Liver (tissue), 9 donors: ENCODE results near the gene SCN4A. TPM values are rescaled to one million over a fixed set of nuclear protein-coding genes. Genes with fewer than 3 reads are reported as not detected.

ENCODE experiments used
- DNase-seq: peaks from one replicate; pipeline ENCODE4 v3.0.0-alpha.2; 2017; ENCODE audit warnings: low spot score
- H3K27ac ChIP-seq, 2 donors: one replicate each; pipeline ENCODE4 v1.7.0; 2013; ENCODE audit warnings: inconsistent platforms in 2 of 2, low read length in 2 of 2, control low read depth in 1 of 2, low read depth in 1 of 2, mild to moderate bottlenecking in 1 of 2
- H3K27me3 ChIP-seq, 4 donors: one replicate each; pipeline versions ENCODE4 v1.6.1 to v1.7.0; 2013; ENCODE audit warnings: low read length in 3 of 4, inconsistent platforms in 1 of 4, mild to moderate bottlenecking in 1 of 4, moderate library complexity in 1 of 4; ENCODE audit not compliant: control insufficient read depth in 4 of 4, insufficient read depth in 4 of 4
- H3K36me3 ChIP-seq, 4 donors: one replicate each; pipeline versions ENCODE4 v1.6.1 to v1.7.0; 2013; ENCODE audit warnings: low read length in 3 of 4, mild to moderate bottlenecking in 3 of 4, low read depth in 1 of 4, moderate library complexity in 1 of 4; ENCODE audit not compliant: control insufficient read depth in 4 of 4, insufficient read depth in 3 of 4
- H3K4me1 ChIP-seq, 4 donors: one replicate each; pipeline versions ENCODE4 v1.6.1 to v1.7.0; 2013; ENCODE audit warnings: low read length in 3 of 4, mild to moderate bottlenecking in 3 of 4, moderate library complexity in 1 of 4; ENCODE audit not compliant: control insufficient read depth in 4 of 4, insufficient read depth in 4 of 4
- H3K4me3 ChIP-seq, 3 donors: one replicate each; pipeline versions ENCODE4 v1.6.1 to v1.7.0; 2013; ENCODE audit warnings: low read length in 3 of 3, control low read depth in 1 of 3, low read depth in 1 of 3, mild to moderate bottlenecking in 1 of 3
- H3K9ac ChIP-seq, 2 donors: one replicate each; pipeline ENCODE4 v1.7.0; 2013; ENCODE audit warnings: low read length in 2 of 2, mild to moderate bottlenecking in 2 of 2, moderate library complexity in 2 of 2, control low read depth in 1 of 2, low read depth in 1 of 2
- H3K9me3 ChIP-seq, 4 donors: one replicate each; pipeline versions ENCODE4 v1.6.1 to v1.7.0; 2013; ENCODE audit warnings: low read length in 3 of 4; ENCODE audit not compliant: control insufficient read depth in 4 of 4
- EGR1 ChIP-seq, 2 donors: IDR thresholded peaks; 2 replicates each; pipeline ENCODE4 v1.6.1; 2016 to 2018; ENCODE audit warnings: antibody characterized with exemption in 2 of 2, low read depth in 2 of 2
- FOXA1 ChIP-seq: IDR thresholded peaks from 2 replicates; pipeline ENCODE4 v1.6.1; 2016; ENCODE audit warnings: antibody characterized with exemption
- GABPA ChIP-seq, 2 donors: IDR thresholded peaks in 1 of 2; conservative IDR thresholded peaks in 1 of 2; 2 replicates each; pipeline ENCODE4 v1.6.1; 2016; ENCODE audit warnings: antibody characterized with exemption in 2 of 2, mild to moderate bottlenecking in 1 of 2, moderate library complexity in 1 of 2
- HNF4A ChIP-seq, 2 donors: conservative IDR thresholded peaks; 2 replicates each; pipeline ENCODE4 v1.6.1; 2016; ENCODE audit warnings: antibody characterized with exemption in 2 of 2, mild to moderate bottlenecking in 2 of 2
- HNF4G ChIP-seq: IDR thresholded peaks from 2 replicates; pipeline ENCODE4 v1.6.1; 2016; ENCODE audit warnings: antibody characterized with exemption
- MAX ChIP-seq: IDR thresholded peaks from 2 replicates; pipeline ENCODE4 v1.6.1; 2016; ENCODE audit warnings: antibody characterized with exemption
- NR2F2 ChIP-seq: IDR thresholded peaks from 2 replicates; pipeline ENCODE4 v1.6.1; 2016; ENCODE audit warnings: antibody characterized with exemption
- RAD21 ChIP-seq, 2 donors: IDR thresholded peaks; 2 replicates each; pipeline ENCODE4 v1.6.1; 2016; ENCODE audit warnings: antibody characterized with exemption in 2 of 2, mild to moderate bottlenecking in 2 of 2
- RXRA ChIP-seq, 2 donors: IDR thresholded peaks; 2 replicates each; pipeline ENCODE4 v1.6.1; 2017 to 2018; ENCODE audit warnings: antibody characterized with exemption in 2 of 2, mild to moderate bottlenecking in 1 of 2
- SP1 ChIP-seq: IDR thresholded peaks from 2 replicates; pipeline ENCODE4 v1.6.1; 2018; ENCODE audit warnings: antibody characterized with exemption, mild to moderate bottlenecking
- TAF1 ChIP-seq: conservative IDR thresholded peaks from 2 replicates; pipeline ENCODE4 v1.6.1; 2016; ENCODE audit warnings: antibody characterized with exemption, mild to moderate bottlenecking
- YY1 ChIP-seq: IDR thresholded peaks from 2 replicates; pipeline ENCODE4 v1.6.1; 2016; ENCODE audit warnings: antibody characterized with exemption, mild to moderate bottlenecking
- WGBS: extraction: QIAGEN DNeasy Blood & Tissue Kit; methylation state at CpG from one replicate; pipeline ENCODE4 v1.1.7; 2013; 5-methylcytosine and 5-hydroxymethylcytosine counted together
- polyA plus RNA-seq, 2 donors: library from polyadenylated mRNA; stranded (reverse) in 1 of 2; unstranded in 1 of 2; fragments of 200-250 nt in 1 of 2; fragments of >200 nt in 1 of 2; fragmentation: Nextera tagmentation in 1 of 2; extraction: Ambion mirVana in 1 of 2; gene quantifications; one replicate each; pipeline versions ENCODE4 v1.2.1 to v1.2.3, GENCODE V29; 2013 to 2015
- total RNA-seq, 2 donors: library from RNA; depleted of rRNA; stranded (reverse); fragments of >200 nt; gene quantifications; one replicate each; pipeline ENCODE4 v1.2.3, GENCODE V29; 2014
- TF ChIP-seq, protein P1 (sequence below): IDR thresholded peaks from 2 replicates; pipeline ENCODE4 v1.6.1; 2016; ENCODE audit warnings: antibody characterized with exemption
- TF ChIP-seq, protein P2 (sequence below): IDR thresholded peaks from 2 replicates; pipeline ENCODE4 v1.6.1; 2016; ENCODE audit warnings: antibody characterized with exemption, mild to moderate bottlenecking
- TF ChIP-seq, protein P3 (sequence below): fragments of 150-350 bp; IDR thresholded peaks from 2 replicates; pipeline ENCODE4 v1.5.1; 2017; ENCODE audit warnings: improper control_type of control experiment, low read depth, low read length; ENCODE audit not compliant: missing input control
- TF ChIP-seq, protein P4 (sequence below): IDR thresholded peaks from 2 replicates; pipeline ENCODE4 v1.6.1; 2016; ENCODE audit warnings: antibody characterized with exemption
- donor health status: healthy.
- donor health status: healthy.
- donor health status: healthy.
- donor health status: healthy.
- donor health status: healthy.

The SCN4A gene
- total and polyA plus RNA-seq, 4 donors = 0.04 to 1.3 (median 0.43) TPM

DNA sequence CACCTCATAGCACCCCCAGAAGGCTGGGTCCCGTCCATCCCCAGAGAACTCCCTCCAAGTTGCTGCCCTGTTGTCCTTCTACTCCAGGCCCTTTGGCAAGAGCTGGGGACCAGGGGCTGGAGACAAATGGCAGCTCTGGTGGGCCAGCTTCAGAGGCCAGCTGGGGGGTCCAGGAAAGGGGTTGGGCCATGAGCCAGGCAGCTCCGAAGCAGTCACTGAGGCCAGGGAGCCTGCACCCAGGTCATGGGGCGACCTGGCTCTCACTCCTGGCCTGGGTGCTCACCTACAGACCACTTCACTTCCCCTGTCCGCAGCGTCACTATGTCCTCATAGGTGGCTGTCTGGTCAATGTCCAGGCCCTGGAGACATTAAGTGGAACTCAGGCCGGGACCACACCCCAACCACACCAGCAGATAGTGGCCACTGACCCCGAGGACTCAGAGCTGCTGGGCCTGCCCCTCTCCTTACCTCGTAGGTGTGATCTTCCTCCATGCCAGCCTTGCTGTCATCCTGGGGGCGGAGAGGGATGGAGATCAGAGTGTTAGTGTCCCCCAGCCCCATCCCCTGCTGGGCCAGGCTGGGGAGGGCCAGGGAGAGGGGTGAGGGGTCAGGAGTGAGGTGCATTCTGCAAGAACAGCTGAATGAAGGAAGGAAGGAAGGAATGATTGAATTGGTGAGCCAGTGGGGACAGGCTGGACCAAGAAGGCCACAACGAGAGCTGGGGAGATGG is 43.6 kb downstream of the SCN4A start:
- peaks cover 0 to 8% (median 2%) of the 10 kb centered on the region in 4 donors for H3K4me1 ChIP-seq
- H3K27ac ChIP-seq = no peak overlapping the region
- 91% methylated on average over 10 of the region's 10 CpGs for WGBS

More for the DNA sequence above, 43.6 kb downstream of the SCN4A start:
- no peak overlapping the region for H3K4me3 ChIP-seq
- no peak for DNase-seq
- no peak overlapping the region for H3K9ac ChIP-seq
- H3K9me3 ChIP-seq = no peaks in the 10 kb centered on the region
- H3K27me3 ChIP-seq = no peaks in the 10 kb centered on the region
- no peaks in the 10 kb centered on the region for H3K36me3 ChIP-seq
- TF ChIP-seq, protein P1, sequence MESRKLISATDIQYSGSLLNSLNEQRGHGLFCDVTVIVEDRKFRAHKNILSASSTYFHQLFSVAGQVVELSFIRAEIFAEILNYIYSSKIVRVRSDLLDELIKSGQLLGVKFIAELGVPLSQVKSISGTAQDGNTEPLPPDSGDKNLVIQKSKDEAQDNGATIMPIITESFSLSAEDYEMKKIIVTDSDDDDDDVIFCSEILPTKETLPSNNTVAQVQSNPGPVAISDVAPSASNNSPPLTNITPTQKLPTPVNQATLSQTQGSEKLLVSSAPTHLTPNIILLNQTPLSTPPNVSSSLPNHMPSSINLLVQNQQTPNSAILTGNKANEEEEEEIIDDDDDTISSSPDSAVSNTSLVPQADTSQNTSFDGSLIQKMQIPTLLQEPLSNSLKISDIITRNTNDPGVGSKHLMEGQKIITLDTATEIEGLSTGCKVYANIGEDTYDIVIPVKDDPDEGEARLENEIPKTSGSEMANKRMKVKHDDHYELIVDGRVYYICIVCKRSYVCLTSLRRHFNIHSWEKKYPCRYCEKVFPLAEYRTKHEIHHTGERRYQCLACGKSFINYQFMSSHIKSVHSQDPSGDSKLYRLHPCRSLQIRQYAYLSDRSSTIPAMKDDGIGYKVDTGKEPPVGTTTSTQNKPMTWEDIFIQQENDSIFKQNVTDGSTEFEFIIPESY = no peak
- TF ChIP-seq, protein P2, sequence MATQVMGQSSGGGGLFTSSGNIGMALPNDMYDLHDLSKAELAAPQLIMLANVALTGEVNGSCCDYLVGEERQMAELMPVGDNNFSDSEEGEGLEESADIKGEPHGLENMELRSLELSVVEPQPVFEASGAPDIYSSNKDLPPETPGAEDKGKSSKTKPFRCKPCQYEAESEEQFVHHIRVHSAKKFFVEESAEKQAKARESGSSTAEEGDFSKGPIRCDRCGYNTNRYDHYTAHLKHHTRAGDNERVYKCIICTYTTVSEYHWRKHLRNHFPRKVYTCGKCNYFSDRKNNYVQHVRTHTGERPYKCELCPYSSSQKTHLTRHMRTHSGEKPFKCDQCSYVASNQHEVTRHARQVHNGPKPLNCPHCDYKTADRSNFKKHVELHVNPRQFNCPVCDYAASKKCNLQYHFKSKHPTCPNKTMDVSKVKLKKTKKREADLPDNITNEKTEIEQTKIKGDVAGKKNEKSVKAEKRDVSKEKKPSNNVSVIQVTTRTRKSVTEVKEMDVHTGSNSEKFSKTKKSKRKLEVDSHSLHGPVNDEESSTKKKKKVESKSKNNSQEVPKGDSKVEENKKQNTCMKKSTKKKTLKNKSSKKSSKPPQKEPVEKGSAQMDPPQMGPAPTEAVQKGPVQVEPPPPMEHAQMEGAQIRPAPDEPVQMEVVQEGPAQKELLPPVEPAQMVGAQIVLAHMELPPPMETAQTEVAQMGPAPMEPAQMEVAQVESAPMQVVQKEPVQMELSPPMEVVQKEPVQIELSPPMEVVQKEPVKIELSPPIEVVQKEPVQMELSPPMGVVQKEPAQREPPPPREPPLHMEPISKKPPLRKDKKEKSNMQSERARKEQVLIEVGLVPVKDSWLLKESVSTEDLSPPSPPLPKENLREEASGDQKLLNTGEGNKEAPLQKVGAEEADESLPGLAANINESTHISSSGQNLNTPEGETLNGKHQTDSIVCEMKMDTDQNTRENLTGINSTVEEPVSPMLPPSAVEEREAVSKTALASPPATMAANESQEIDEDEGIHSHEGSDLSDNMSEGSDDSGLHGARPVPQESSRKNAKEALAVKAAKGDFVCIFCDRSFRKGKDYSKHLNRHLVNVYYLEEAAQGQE = no peak
- TF ChIP-seq GABPA (IDR thresholded peaks at IDR 0.05 in 1 of 2, conservative IDR thresholded peaks at IDR 0.05 in 1 of 2) (no peak), HNF4G (no peak), FOXA1 (no peak), MAX (no peak), RAD21 (IDR thresholded peaks at IDR 0.05) (no peak), RXRA (IDR thresholded peaks at IDR 0.05) (no peak), YY1 (no peak), TAF1 (no peak), EGR1 (IDR thresholded peaks at IDR 0.05; ENCODE audit: low read depth in 2 of 2) (no peak), NR2F2 (no peak), SP1 (no peak), HNF4A (conservative IDR thresholded peaks at IDR 0.05) (no peak)
- TF ChIP-seq, protein P3, sequence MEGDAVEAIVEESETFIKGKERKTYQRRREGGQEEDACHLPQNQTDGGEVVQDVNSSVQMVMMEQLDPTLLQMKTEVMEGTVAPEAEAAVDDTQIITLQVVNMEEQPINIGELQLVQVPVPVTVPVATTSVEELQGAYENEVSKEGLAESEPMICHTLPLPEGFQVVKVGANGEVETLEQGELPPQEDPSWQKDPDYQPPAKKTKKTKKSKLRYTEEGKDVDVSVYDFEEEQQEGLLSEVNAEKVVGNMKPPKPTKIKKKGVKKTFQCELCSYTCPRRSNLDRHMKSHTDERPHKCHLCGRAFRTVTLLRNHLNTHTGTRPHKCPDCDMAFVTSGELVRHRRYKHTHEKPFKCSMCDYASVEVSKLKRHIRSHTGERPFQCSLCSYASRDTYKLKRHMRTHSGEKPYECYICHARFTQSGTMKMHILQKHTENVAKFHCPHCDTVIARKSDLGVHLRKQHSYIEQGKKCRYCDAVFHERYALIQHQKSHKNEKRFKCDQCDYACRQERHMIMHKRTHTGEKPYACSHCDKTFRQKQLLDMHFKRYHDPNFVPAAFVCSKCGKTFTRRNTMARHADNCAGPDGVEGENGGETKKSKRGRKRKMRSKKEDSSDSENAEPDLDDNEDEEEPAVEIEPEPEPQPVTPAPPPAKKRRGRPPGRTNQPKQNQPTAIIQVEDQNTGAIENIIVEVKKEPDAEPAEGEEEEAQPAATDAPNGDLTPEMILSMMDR = no peak
- TF ChIP-seq, protein P4, sequence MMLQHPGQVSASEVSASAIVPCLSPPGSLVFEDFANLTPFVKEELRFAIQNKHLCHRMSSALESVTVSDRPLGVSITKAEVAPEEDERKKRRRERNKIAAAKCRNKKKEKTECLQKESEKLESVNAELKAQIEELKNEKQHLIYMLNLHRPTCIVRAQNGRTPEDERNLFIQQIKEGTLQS = no peak
